Right lobe of liver (tissue), 4 donors: Measurements from ENCODE around the gene AAMP.

Source experiments
- POLR2A ChIP-seq: fragments of 450-650 bp; IDR thresholded peaks from one replicate; pipeline ENCODE4 v1.6.1; 2017; ENCODE audit warnings: antibody characterized with exemption, mild to moderate bottlenecking
- TF ChIP-seq, protein P1 (sequence below), 4 donors: fragments of 200-600 bp in 3 of 4; fragments of 450-650 bp in 1 of 4; IDR thresholded peaks; one replicate each; pipeline versions ENCODE4 v1.5.1 to v1.8.0; 2016 to 2022; ENCODE audit warnings: antibody characterized with exemption in 4 of 4, mild to moderate bottlenecking in 2 of 4
- donor health status: DM: no; HTN: no; CAD: no.
- donor health status: DM: no; HTN: no; CAD: no.
- donor health status: DM: no; HTN: yes; CAD: no.

- TF ChIP-seq, protein P1, sequence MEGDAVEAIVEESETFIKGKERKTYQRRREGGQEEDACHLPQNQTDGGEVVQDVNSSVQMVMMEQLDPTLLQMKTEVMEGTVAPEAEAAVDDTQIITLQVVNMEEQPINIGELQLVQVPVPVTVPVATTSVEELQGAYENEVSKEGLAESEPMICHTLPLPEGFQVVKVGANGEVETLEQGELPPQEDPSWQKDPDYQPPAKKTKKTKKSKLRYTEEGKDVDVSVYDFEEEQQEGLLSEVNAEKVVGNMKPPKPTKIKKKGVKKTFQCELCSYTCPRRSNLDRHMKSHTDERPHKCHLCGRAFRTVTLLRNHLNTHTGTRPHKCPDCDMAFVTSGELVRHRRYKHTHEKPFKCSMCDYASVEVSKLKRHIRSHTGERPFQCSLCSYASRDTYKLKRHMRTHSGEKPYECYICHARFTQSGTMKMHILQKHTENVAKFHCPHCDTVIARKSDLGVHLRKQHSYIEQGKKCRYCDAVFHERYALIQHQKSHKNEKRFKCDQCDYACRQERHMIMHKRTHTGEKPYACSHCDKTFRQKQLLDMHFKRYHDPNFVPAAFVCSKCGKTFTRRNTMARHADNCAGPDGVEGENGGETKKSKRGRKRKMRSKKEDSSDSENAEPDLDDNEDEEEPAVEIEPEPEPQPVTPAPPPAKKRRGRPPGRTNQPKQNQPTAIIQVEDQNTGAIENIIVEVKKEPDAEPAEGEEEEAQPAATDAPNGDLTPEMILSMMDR (IDR thresholded peaks at IDR 0.05): no peak
- no peak for TF ChIP-seq POLR2A
These were observed 1.5 kb upstream of the AAMP start for GRCh38 chr2:218271487-218271797.
